Activated CD8-positive, alpha-beta T cell treated with anti-CD3 and anti-CD28 coated beads, Interleukin-2, amount 10 ng/mL, durations not matched to agents 7 days and 5 days (primary cell): ENCODE measurements around the gene SERPINA4. TPM values are rescaled to one million over a fixed set of nuclear protein-coding genes. Genes with fewer than 3 reads are reported as not detected.
"Not testable (repeated sequence)": the region's sequence is repeated elsewhere in the genome, so short reads cannot be mapped to it uniquely, and the experiment has no call there.

ENCODE experiments used
- ATAC-seq: fragments of 150-1000 bp; cut with Tn5 transposase; one replicate; pipeline ENCODE4 v1.10.0; 2021; ENCODE audit warnings: moderate library complexity
- CTCF ChIA-PET: fragments of 350-600 bp; sonication (Branson Sonifier 250); formaldehyde crosslinking; loops from one replicate; lab custom pipeline; 2021; ENCODE audit warnings: antibody characterized with exemption; lab: Charles Lee
- POLR2A ChIA-PET: fragments of 350-600 bp; sonication (Branson Sonifier 250); formaldehyde crosslinking; loops from one replicate; lab custom pipeline; 2021; ENCODE audit warnings: antibody characterized with exemption; lab: Charles Lee
- DNase-seq: peaks from one replicate; pipeline ENCODE4 v3.0.0-alpha.2; 2020
- H3K27ac Mint-ChIP-seq: one replicate; pipeline ENCODE4 v1.8.0; 2021; ENCODE audit warnings: mild to moderate bottlenecking, mixed read lengths
- H3K27me3 Mint-ChIP-seq: one replicate; pipeline ENCODE4 v1.8.0; 2021; ENCODE audit warnings: low read depth, mixed read lengths
- H3K36me3 Mint-ChIP-seq: one replicate; pipeline ENCODE4 v1.8.0; 2021; ENCODE audit warnings: low read depth, mixed read lengths
- H3K4me1 Mint-ChIP-seq: one replicate; pipeline ENCODE4 v1.8.0; 2021; ENCODE audit warnings: low read depth, mixed read lengths
- H3K4me3 Mint-ChIP-seq: one replicate; pipeline ENCODE4 v1.8.0; 2021; ENCODE audit warnings: mild to moderate bottlenecking, mixed read lengths
- H3K9me3 Mint-ChIP-seq: one replicate; pipeline ENCODE4 v1.8.0; 2022; ENCODE audit warnings: mixed read lengths; ENCODE audit not compliant: insufficient read depth
- total RNA-seq, 2 experiments: library from RNA; stranded (reverse); gene quantifications; one replicate each; pipeline ENCODE4 v1.2.3, GENCODE V29; 2021

Gene SERPINA4
- total RNA-seq, 2 experiments from 2014 or later = not detected

DNA sequence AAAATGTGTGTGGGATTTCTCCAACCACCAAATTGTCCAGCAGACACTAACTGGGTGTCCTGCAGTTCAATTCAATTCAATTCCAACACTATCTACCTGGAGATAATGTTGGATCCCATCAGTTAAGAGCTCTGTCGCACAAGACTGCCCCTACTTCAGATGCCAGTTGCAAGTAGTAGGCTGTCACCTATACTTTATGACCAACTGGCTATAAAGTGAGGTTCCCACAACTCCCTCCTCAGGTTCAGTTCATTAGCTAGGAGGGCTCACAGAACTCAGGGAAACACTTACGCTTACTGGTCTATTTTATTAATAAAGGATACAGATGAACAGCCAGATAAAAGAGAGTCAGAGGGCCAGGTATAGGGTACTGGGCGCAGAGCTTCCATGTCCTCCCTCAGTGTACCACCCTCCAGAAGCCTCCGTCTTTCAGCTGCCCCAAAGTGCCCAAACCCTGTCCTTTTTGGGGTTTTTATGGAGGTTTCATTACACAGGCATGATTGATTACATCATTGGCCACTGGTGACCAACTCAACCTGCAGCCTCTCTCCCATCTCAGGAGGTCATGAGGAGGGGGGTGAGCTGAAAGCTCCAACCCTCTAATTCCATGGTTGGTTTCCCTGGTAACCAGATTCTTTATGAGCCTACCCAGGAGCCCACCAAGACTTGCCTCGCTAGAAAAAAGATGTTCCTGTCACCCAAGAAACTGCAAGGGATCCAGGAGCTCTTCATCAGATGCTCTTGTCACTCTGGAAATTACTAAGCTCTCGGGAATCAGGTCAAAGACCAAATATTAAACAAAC lies 12.4 kb downstream of the SERPINA4 start:
- no peak for ATAC-seq
- CTCF ChIA-PET = interaction anchor here (1.1 kb wide), 1 partner anchor 25 kb away, joined by 3 read pairs; no protein-coding TSS in a partner anchor
- no peak for DNase-seq
- Mint-ChIP-seq H3K4me3 (no peak overlapping the region), H3K27ac (no peak overlapping the region), H3K27me3 (no peaks in the 10 kb centered on the region), H3K9me3 (no peaks in the 10 kb centered on the region), H3K4me1 (no peaks in the 10 kb centered on the region), H3K36me3 (no peaks in the 10 kb centered on the region)
- POLR2A ChIA-PET = no interaction called here

DNA sequence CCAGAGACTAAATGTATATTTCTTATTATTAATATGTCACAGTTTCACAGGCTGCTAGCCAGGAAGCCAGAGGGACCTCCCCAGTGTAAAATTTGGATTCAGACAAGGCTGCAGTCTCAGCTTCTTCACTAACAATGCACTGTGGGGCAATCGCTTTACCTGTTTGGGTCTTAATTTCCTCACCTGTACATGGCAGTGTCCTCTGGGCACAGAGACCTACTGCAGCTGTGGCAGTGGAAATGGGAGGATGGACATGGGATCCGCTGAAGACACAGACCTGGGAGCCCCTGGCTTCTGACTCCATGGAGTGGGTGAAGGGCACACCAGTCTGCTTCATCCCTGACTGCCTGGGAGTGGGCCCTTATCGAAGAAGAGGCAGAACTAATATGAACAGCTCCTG lies 13.1 kb downstream of the SERPINA4 start:
- POLR2A ChIA-PET = no interaction called here
- H3K36me3 Mint-ChIP-seq = no peaks in the 10 kb centered on the region
- H3K4me3 Mint-ChIP-seq = no peak overlapping the region
- no peaks in the 10 kb centered on the region for H3K27me3 Mint-ChIP-seq
- ATAC-seq = no peak
- H3K27ac Mint-ChIP-seq = no peak overlapping the region
- CTCF ChIA-PET = interaction anchor here (1.1 kb wide), 1 partner anchor 26 kb away, joined by 3 read pairs; no protein-coding TSS in a partner anchor
- DNase-seq = no peak
- H3K9me3 Mint-ChIP-seq = no peaks in the 10 kb centered on the region
- H3K4me1 Mint-ChIP-seq = no peaks in the 10 kb centered on the region

DNA sequence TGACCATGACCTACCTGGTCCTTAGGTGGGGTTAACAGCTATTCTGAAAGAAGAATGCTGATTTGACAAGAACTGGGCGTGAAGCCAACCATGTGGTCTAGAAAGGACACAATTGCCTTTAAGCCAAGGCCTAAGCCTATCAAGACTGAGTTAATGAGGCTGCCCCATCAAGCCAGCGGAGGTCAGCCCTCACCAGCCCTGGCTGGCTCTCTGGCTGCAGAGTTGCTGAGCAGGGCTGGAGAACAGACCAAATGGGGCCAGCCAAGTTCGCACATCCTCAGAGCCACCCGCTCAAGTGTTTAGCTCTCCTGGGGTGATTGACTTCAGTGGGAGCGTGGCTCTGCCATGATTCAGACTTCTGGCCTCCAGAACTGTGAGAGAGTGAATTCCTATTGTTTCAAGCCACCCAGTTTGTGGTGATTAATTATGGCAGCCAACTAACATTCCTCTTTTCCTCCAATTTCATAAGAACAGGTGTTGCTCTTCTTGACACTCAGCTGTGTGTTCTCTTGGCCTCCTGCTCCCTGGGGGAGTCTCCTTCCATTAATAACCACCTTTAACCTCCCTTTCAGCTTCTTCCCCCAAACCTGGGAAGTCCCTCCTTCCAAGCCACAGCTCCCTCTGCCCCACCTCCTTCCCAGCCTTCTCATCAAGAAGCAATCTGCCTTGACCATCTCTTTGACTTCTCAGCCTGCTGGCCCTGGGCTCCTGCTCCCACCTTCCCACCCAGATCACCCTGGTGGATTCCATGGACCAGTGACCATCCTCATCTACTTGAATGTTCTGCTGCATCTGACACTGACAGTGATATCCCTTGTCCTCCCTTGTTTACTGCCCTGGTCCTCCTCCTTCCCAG lies 14.7 kb downstream of the SERPINA4 start:
- ChIA-PET POLR2A (no interaction called here), CTCF (no interaction called here)
- Mint-ChIP-seq H3K27ac (no peak overlapping the region), H3K27me3 (no peaks in the 10 kb centered on the region), H3K4me1 (no peaks in the 10 kb centered on the region), H3K36me3 (no peaks in the 10 kb centered on the region), H3K4me3 (no peak overlapping the region), H3K9me3 (no peaks in the 10 kb centered on the region)
- DNase-seq (no peak), ATAC-seq (no peak)

DNA sequence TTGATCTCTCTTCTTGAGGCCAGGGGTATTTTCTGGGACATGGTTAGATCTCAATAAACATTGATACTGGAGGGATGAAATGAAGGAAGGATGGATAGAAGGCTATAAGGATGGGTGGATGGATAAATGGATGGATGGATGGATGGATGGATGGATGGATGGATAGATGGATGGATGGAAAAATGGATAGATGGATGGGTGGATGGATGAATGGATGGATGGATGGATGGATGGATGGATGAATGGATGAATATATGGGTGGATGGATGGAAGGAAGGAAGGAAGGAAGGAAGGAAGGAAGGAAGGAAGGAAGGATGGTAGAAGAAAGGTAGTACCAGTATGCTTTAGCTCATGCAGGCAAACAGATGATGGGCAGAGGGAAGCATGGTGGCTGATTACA lies 16.2 kb downstream of the SERPINA4 start:
- CTCF ChIA-PET, DNase-seq, H3K27ac Mint-ChIP-seq, H3K4me1 Mint-ChIP-seq, POLR2A ChIA-PET, H3K4me3 Mint-ChIP-seq, H3K27me3 Mint-ChIP-seq, H3K36me3 Mint-ChIP-seq, ATAC-seq, H3K9me3 Mint-ChIP-seq: not testable (repeated sequence)

DNA sequence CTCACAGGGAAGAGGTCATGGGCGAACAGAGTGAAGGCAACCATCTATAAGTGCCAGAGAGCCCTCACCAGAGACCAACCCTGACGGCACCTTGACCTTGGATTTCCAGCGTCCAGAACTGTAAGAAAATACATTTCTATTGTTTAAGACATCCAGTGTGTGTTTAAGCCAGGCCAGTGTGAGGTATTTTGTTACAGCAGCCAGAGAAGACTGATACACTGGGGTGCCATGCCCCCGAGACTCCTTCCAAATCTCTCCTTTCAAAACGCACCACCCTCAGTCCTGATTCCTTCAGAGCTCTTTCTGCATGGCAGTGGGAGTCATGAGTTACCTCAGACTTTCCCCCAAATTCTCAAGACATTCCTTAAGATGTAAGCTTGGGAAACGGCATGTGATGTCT lies 17.5 kb downstream of the SERPINA4 start:
- H3K27me3 Mint-ChIP-seq = peaks cover 2% of the 10 kb centered on the region
- no peaks in the 10 kb centered on the region for H3K36me3 Mint-ChIP-seq
- no peak for DNase-seq
- H3K27ac Mint-ChIP-seq = no peak overlapping the region
- no peaks in the 10 kb centered on the region for H3K4me1 Mint-ChIP-seq
- ATAC-seq = no peak
- POLR2A ChIA-PET = no interaction called here
- H3K9me3 Mint-ChIP-seq = no peaks in the 10 kb centered on the region
- H3K4me3 Mint-ChIP-seq = no peak overlapping the region
- CTCF ChIA-PET = no interaction called here

DNA sequence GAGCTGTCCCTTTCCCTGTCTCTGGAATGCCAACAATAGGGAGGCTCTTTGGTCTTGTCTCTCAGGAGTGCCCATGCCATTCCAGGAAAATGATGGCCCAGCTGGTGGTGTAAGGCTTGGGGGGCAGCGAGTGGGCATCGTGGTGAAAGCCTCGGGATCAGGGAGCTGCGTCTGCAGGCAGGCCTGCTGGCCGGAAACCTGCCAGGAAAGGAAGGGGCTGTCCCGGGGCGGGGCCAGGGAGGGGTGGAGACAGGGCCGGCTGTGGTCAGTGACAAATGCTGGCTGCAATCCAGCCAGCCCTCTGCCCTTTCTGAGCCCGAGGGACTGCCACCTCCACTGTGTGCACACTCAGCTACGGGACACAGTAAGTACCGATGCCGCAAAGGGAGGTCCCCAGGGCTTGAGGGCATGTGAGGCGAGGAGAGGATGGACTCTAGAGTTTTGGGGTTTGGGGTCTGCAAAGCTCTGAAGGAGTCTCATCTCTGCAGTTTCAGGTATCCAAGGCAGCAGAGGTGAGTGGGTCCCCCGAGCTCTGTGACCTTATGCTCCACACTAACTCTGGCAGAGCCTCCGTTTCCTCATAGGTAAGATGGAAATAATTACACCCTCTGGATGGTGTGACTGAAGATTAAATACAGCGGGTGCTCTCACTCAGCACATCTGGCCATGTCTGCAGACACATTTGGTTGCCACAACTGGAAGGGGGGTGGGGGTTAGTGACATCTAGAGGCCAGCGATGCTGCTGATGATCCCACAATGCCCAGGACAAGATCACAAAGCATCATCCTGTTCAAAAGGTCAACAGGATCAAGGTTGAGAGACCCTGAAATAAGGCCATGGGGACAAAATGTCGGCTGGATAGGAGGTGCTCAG lies 20.1 kb downstream of the SERPINA4 start, which contains the start of gene SERPINA5:
Gene SERPINA5 (plus strand): TSS at position 300 of the 873 bp plus-strand sequence. CDS start 5,937 bp downstream, outside the sequence.
- Mint-ChIP-seq H3K27me3 (peaks cover 2% of the 10 kb centered on the region), H3K9me3 (no peaks in the 10 kb centered on the region), H3K4me3 (no peak within 1 kb of the TSS), H3K36me3 (no peaks in the 10 kb centered on the region), H3K4me1 (no peaks in the 10 kb centered on the region), H3K27ac (no peak within 1 kb of the TSS)
- POLR2A ChIA-PET = no interaction called here
- CTCF ChIA-PET = no interaction called here
- no peak for ATAC-seq
- no peak for DNase-seq

DNA sequence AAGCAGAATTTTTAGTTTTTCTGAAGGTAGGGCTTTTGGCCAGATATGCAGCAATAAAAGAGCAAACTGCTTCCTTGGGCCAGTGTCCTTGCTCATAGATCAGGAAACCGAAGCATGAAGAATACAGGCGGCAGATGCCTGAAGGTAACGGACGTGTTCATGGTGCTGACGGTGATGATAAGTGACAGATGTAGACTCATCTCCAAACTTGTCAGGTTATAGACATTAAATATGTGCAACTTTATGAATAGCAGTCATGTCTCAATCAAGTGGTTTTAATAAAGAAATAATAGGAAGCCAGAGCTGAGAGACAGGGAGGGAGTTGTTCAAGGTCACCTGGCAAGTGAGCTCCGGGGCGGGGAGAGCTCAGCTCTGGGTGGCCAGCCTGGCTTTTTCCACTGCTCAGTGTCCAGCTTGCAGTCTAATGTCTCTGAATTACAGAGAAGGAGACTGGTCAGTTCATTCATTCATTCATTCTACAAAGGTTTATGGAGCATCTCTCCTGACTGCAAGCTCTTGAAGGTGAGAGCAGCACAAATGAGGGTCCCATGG lies 21.0 kb downstream of the SERPINA4 start:
- no peaks in the 10 kb centered on the region for H3K36me3 Mint-ChIP-seq
- CTCF ChIA-PET = no interaction called here
- POLR2A ChIA-PET = no interaction called here
- H3K4me3 Mint-ChIP-seq = no peak overlapping the region
- H3K27me3 Mint-ChIP-seq = peaks cover 2% of the 10 kb centered on the region
- DNase-seq (no peak), ATAC-seq (no peak)
- no peaks in the 10 kb centered on the region for H3K4me1 Mint-ChIP-seq
- H3K9me3 Mint-ChIP-seq = no peaks in the 10 kb centered on the region
- H3K27ac Mint-ChIP-seq = no peak overlapping the region

DNA sequence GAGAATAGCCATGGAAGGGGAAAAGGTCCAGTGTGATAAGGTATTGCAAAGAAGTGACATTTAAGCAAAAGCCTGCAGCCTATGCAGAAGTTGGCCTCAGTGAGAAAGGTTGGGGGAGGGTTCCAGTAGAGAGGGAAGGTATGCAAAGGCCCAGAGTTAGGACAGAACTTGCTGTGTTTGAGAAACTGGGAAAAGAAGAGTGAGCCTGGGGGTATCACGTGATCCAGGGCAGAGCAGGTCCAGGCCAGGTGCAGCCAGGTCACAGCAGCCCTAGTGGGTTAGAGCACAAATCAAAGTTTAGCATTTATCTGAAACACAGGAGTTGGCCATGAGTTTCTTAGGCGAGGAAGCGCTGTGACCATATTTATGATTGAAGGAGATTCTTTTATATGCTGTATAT lies 21.6 kb downstream of the SERPINA4 start:
- POLR2A ChIA-PET = no interaction called here
- no peak for DNase-seq
- peaks cover 2% of the 10 kb centered on the region for H3K27me3 Mint-ChIP-seq
- no peak overlapping the region for H3K4me3 Mint-ChIP-seq
- no peaks in the 10 kb centered on the region for H3K9me3 Mint-ChIP-seq
- no peak overlapping the region for H3K27ac Mint-ChIP-seq
- no peak for ATAC-seq
- CTCF ChIA-PET = no interaction called here
- H3K36me3 Mint-ChIP-seq = no peaks in the 10 kb centered on the region
- no peaks in the 10 kb centered on the region for H3K4me1 Mint-ChIP-seq

DNA sequence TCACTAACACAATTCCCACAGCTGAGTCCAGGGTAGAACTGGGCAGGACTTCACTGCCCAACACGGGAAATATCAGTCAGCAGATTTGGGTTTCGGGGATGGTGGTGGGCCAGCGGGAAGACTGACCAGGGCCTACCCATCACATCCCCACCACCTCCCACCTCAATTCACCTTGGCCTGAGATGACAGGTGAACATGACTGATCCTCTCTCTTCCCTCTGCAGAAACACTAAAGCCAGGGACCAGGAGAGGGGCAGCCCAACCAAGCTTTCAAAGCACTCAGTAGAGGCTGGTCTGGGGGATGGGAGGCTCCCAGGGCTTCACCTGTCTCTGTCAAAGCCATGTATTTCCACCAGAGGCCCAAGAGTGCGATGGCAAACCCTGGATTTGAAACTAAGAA lies 22.3 kb downstream of the SERPINA4 start:
- POLR2A ChIA-PET = no interaction called here
- no peaks in the 10 kb centered on the region for H3K9me3 Mint-ChIP-seq
- H3K27ac Mint-ChIP-seq = no peak overlapping the region
- no peaks in the 10 kb centered on the region for H3K36me3 Mint-ChIP-seq
- no peaks in the 10 kb centered on the region for H3K4me1 Mint-ChIP-seq
- H3K4me3 Mint-ChIP-seq = no peak overlapping the region
- DNase-seq (no peak), ATAC-seq (no peak)
- CTCF ChIA-PET = no interaction called here
- H3K27me3 Mint-ChIP-seq = peaks cover 2% of the 10 kb centered on the region

DNA sequence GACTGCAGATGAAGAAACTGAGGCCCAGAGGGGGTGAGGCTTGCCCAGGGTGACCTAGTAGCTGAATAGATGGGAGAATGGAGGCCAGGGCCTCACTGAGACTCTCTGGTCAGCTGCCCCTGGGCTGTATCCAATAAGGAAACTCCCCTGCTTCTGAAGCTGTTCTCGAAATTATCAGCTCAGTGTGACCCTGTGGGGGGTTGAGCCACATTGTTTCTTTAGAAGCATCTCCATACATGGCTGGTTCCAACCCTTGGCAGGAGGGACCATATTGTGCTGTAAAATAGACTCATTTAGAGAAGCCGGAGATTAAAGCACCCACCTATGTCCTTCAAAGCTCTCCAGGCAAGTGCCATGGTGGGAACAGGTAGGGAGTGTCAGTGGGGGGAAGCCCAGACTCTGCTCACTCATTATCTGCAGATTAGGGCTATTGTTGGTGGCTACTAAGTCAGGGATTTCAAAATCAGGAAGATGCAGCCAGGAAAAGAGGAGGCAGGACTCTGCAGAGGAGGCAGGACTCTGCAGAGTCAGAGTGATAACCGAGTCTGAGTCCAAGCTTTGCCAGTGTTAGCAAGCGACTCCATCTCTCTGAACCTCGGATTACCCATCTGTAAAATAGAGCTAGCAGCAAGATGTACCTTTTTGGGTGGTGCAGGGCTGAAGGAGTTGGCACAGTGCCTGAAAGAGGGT lies 23.5 kb downstream of the SERPINA4 start:
- ATAC-seq (no peak), DNase-seq (no peak)
- ChIA-PET CTCF (no interaction called here), POLR2A (no interaction called here)
- H3K4me1 Mint-ChIP-seq = no peaks in the 10 kb centered on the region
- H3K27ac Mint-ChIP-seq = no peak overlapping the region
- no peak overlapping the region for H3K4me3 Mint-ChIP-seq
- peaks cover 2% of the 10 kb centered on the region for H3K27me3 Mint-ChIP-seq
- no peaks in the 10 kb centered on the region for H3K36me3 Mint-ChIP-seq
- no peaks in the 10 kb centered on the region for H3K9me3 Mint-ChIP-seq

DNA sequence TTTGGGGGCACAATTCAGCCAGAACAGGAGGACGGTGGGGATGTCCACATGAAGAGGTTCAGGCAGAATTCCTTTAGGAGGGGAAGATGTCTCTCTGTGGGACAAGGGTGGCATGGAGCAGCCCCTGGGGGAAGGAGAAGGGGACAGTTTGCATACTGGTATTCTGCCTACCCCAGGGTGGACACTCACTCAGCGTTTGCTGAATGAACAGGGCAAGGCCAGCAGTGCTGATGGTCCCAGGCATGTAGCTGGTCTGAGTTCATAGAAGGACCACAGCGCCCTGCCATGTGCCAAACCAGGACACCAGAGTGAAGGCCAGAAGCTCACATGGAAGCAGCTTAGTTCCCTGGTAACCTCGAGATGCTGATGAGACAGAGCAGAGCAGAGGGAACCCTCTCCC lies 25.4 kb downstream of the SERPINA4 start:
- ChIA-PET POLR2A (no interaction called here), CTCF (no interaction called here)
- H3K4me1 Mint-ChIP-seq = no peaks in the 10 kb centered on the region

More for the DNA sequence above, 25.4 kb downstream of the SERPINA4 start:
- Mint-ChIP-seq H3K36me3 (no peaks in the 10 kb centered on the region), H3K4me3 (no peak overlapping the region), H3K27me3 (peaks cover 2% of the 10 kb centered on the region), H3K9me3 (no peaks in the 10 kb centered on the region), H3K27ac (no peak overlapping the region)
- no peak for ATAC-seq
- no peak for DNase-seq
